ENCODE measurements around the gene FKBP14. TPM values are rescaled to one million over a fixed set of nuclear protein-coding genes. Genes with fewer than 3 reads are reported as not detected.

FKBP14 gene
- total RNA-seq (2022; extraction: Qiagen RNA extraction): 6.1 to 10.4 TPM (median 8.3 TPM) in 5 replicates

DNA sequence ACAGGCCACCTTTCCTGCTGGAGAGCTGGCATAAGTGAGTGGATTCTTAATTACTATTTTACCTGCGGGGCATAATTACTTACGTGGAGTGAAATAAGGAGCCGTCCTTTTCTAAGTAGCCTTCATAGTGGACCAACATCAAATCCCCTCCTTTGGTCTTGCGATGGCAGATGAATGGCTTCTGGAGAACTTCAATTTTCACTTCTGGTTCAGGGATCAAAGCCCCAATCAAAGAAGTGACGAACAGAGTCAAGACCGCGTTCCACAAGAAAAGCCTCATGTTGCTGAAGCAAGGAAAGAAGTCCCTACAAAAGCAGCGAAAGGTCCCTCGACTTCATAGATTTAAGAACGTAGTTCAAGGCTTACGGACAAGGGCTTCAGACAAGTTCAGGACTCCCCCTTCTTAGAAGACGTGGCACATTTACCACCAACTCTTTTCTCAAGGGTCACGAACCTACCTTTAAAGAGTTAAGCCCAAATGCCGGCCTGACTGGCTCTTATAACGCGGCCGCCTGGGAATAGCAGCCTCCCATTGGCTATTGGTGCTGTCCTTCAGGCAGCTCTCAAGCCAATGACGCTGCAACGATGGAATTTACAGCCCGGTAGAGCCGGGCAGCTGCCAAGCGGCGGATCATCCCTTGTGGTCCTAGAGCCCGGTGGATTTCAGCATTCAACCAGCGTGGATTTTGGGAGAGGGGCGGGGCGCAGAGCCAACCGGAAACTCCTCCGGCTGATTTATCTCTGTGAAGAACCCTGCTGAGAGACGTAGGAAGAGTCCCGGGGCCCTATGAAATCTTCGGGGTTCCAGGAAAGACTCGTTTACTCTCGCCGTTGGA is at the start of gene FKBP14:
TSS of gene FKBP14 (minus strand) at position 474 of the 836 bp plus-strand sequence. CDS start at position 280, 194 bp downstream.

DNA sequence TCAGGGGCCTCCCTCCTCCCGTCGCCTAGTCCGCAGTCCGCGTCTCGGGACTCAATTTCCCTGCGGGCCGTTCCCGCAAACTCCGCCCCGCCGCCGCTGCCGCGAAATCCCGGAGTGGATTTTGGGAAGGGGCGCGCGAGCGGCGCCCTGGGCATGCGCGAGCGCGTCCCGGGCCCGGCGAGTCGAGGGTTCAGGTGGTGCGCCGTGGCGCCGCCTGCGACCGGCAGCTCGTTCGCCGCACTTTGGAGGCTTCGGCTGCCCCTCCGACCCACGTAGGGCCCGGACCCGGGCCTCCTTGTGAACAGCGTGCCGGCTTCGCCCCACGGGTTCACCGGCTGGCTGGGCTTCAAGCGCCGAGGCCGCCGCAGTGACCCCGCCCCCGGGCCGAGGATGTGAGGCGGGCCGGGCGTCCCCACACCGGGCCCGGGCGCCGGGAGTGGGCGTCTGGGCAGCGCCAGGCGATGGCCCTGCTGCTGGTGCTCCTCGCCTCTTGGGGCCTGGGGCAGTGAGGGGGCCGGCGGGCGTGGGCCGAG is 1.8 kb upstream of the FKBP14 start, which contains the start of gene PLEKHA8:
TSS of gene PLEKHA8 (plus strand) at position 197 of the 533 bp plus-strand sequence. CDS start 351 bp downstream, outside the sequence.

GRCh38 chr7:29989257-29989995 is 37.1 kb downstream of the FKBP14 start, which contains the start of gene SCRN1:
TSS of gene SCRN1 (minus strand) at chr7:29989801. CDS start at chr7:29969067, 20,734 bp downstream.

Other genes with a start within 250 kb of the FKBP14 start
- 0.39 to 0.71 TPM (median 0.56 TPM) in 5 replicates for gene WIPF3, start 220.2 kb downstream of the FKBP14 start, total RNA-seq (2022; extraction: Qiagen RNA extraction)
- 48.7 to 62.1 TPM (median 60.0 TPM) in 5 replicates for gene SCRN1, start 36.9 kb downstream of the FKBP14 start, total RNA-seq (2022; extraction: Qiagen RNA extraction)
- 4.4 to 5.9 TPM (median 5.6 TPM) in 5 replicates for gene PLEKHA8, start 1.7 kb upstream of the FKBP14 start, total RNA-seq (2022; extraction: Qiagen RNA extraction)
- gene MTURN, start 108.3 kb upstream of the FKBP14 start, total RNA-seq (2022; extraction: Qiagen RNA extraction): 5.1 to 6.9 TPM (median 6.5 TPM) in 5 replicates

All from A549 treated with Mapracorat at 1 μM for 4 hours (cell line).